ENCODE measurements around the gene SSTR4. TPM values are rescaled to one million over a fixed set of nuclear protein-coding genes. Genes with fewer than 3 reads are reported as not detected.

SSTR4 gene
- total and polyA plus RNA-seq, 2 donors (not counting 1 experiment from before 2014, with no cell fraction given): not detected

DNA sequence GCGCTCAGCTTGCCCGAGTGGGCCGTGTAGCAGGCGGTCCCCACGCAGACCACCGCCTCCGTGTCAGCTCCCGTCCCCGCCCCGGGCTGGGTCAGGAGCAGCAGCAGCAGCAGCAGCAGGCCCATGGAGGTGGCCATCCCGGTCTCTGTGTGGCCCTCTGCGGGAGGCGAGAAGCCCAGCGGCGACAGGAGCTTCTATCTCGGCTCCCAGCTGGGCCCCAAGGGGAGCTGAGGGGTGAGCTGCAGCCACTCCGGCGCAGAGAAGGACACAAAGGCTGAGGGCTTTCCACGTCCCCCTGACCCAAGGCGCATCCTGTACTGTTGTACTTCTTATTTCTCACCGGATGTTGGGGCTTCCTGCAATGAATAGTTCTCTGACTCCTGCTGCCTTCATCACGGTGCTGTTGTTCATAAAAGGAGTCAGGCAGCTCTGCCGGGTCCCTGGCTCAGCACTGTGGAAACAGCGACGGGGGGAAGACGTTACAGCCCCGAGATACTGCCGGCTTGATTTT is 51.0 kb downstream of the SSTR4 start, which contains the start of gene CD93:
Gene CD93, minus strand, starts transcription at position 269 of the 511 bp plus-strand sequence. Its CDS starts 132 bp downstream, at position 137.
- H3K4me1 ChIP-seq (ENCODE audit: control insufficient read depth, extremely low read depth, insufficient read depth, low read length): no peaks in the 10 kb centered on the region
- no peak within 1 kb of the TSS for H3K27ac ChIP-seq (ENCODE audit: insufficient read depth, low read length)
- H3K9me3 ChIP-seq (ENCODE audit: control insufficient read depth, insufficient read depth, low read depth, low read length): no peaks in the 10 kb centered on the region
- no peak within 1 kb of the TSS for H3K4me2 ChIP-seq (ENCODE audit: extremely low read depth, insufficient read depth, low read length)
- H4K20me1 ChIP-seq (ENCODE audit: control insufficient read depth, extremely low read depth, insufficient read depth, low read length): no peaks in the 10 kb centered on the region
- H3K4me3 ChIP-seq (replicated peaks in 1 of 4; ENCODE audit: control extremely low read depth in 1 of 4, insufficient read depth in 1 of 4, low read depth in 3 of 4, low read length in 4 of 4): no peak within 1 kb of the TSS
- no peaks in the 10 kb centered on the region for H3K79me2 ChIP-seq (ENCODE audit: control insufficient read depth, insufficient read depth, low read length)
- no peak for TF ChIP-seq EZH2 (IDR thresholded peaks at IDR 0.05; ENCODE audit: low read length, missing control alignments)
- TF ChIP-seq, protein P1, sequence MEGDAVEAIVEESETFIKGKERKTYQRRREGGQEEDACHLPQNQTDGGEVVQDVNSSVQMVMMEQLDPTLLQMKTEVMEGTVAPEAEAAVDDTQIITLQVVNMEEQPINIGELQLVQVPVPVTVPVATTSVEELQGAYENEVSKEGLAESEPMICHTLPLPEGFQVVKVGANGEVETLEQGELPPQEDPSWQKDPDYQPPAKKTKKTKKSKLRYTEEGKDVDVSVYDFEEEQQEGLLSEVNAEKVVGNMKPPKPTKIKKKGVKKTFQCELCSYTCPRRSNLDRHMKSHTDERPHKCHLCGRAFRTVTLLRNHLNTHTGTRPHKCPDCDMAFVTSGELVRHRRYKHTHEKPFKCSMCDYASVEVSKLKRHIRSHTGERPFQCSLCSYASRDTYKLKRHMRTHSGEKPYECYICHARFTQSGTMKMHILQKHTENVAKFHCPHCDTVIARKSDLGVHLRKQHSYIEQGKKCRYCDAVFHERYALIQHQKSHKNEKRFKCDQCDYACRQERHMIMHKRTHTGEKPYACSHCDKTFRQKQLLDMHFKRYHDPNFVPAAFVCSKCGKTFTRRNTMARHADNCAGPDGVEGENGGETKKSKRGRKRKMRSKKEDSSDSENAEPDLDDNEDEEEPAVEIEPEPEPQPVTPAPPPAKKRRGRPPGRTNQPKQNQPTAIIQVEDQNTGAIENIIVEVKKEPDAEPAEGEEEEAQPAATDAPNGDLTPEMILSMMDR (conservative IDR thresholded peaks at IDR 0.05 in 1 of 2, IDR thresholded peaks at IDR 0.05 in 1 of 2; ENCODE audit: low read depth in 1 of 2, low read length in 2 of 2): no peak
- H3K27me3 ChIP-seq (ENCODE audit: control insufficient read depth, insufficient read depth, low read length): no peaks in the 10 kb centered on the region
- peak in 1 of 2 donors; percentile 18 for DNase-seq (ENCODE audit: low read depth in 2 of 2)
- no peak within 1 kb of the TSS for H2AFZ ChIP-seq (ENCODE audit: low read length)
- H3K9ac ChIP-seq (ENCODE audit: insufficient read depth, low read length): no peak within 1 kb of the TSS
- no peaks in the 10 kb centered on the region for H3K36me3 ChIP-seq (ENCODE audit: control insufficient read depth, insufficient read depth, low read length)

DNA sequence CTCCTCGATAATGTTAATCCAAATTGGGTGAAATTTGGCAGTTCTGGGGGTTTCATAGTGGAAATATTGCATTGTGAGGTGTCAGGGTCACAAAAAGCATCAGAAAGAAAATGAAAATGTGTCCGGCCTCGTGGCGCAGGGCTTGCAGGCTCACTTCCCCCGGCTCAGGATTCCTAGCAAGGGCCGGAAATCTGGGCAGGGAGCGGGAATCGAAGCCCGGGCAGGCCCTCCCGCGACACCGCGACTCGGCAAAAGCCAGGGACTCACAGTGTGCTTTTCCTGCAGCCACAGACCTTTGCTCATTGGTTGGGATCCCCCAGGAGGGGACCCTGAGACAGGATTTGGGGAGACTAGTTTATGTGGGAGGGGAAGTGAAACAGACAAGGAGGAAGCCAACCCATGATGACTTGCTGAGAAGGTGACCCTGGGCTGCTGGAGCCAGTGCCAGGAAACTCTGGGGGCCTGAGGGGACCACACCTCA is 51.9 kb downstream of the SSTR4 start:
- Histone ChIP-seq H2AFZ (ENCODE audit: low read length) (no peak overlapping the region), H3K79me2 (ENCODE audit: control insufficient read depth, insufficient read depth, low read length) (no peaks in the 10 kb centered on the region), H3K4me1 (ENCODE audit: control insufficient read depth, extremely low read depth, insufficient read depth, low read length) (no peaks in the 10 kb centered on the region), H3K27ac (ENCODE audit: insufficient read depth, low read length) (no peak overlapping the region), H3K36me3 (ENCODE audit: control insufficient read depth, insufficient read depth, low read length) (no peaks in the 10 kb centered on the region), H3K27me3 (ENCODE audit: control insufficient read depth, insufficient read depth, low read length) (no peaks in the 10 kb centered on the region), H3K9ac (ENCODE audit: insufficient read depth, low read length) (no peak overlapping the region), H3K4me2 (ENCODE audit: extremely low read depth, insufficient read depth, low read length) (no peak overlapping the region), H3K9me3 (ENCODE audit: control insufficient read depth, insufficient read depth, low read depth, low read length) (no peaks in the 10 kb centered on the region), H4K20me1 (ENCODE audit: control insufficient read depth, extremely low read depth, insufficient read depth, low read length) (no peaks in the 10 kb centered on the region), H3K4me3 (replicated peaks in 1 of 4; ENCODE audit: control extremely low read depth in 1 of 4, insufficient read depth in 1 of 4, low read depth in 3 of 4, low read length in 4 of 4) (no peak overlapping the region)
- no peak for DNase-seq (ENCODE audit: low read depth in 2 of 2)
- TF ChIP-seq, protein P1 (conservative IDR thresholded peaks at IDR 0.05 in 1 of 2, IDR thresholded peaks at IDR 0.05 in 1 of 2; ENCODE audit: low read depth in 1 of 2, low read length in 2 of 2): no peak
- TF ChIP-seq EZH2 (IDR thresholded peaks at IDR 0.05; ENCODE audit: low read length, missing control alignments): no peak

DNA sequence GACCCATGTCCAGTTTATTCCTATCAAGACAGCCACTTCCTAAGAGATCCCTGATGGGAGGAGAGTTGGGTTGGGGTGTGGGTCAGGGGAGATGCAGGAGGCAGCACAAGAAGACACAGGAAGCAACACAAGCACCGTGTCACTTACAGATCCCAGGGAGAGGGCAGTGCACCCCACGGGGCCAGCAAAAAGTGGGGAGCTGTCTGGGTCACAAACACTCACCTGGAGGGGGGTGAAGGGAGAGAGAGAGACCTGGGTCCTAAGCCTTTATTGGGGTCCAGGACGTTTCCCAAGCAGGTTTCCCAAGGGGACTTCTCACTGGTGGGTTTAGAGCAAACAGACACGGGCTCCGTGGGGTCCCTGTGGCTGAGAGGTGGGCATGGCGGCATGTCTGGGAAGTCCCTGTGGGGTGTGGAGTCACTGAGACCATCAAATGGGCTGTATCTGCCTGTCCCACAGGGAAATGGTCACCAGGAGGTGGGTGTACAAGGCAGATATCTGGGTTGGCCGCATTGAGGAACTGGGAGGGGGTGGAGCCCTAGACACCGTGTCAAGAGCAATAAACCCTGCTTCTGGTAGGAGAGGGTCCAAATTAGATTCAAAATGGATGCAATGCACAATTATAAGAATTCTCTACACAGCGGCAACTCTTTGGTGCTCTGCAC is 52.6 kb downstream of the SSTR4 start:
- Histone ChIP-seq H3K4me3 (replicated peaks in 1 of 4; ENCODE audit: control extremely low read depth in 1 of 4, insufficient read depth in 1 of 4, low read depth in 3 of 4, low read length in 4 of 4) (no peak overlapping the region), H3K27me3 (ENCODE audit: control insufficient read depth, insufficient read depth, low read length) (no peaks in the 10 kb centered on the region), H4K20me1 (ENCODE audit: control insufficient read depth, extremely low read depth, insufficient read depth, low read length) (no peaks in the 10 kb centered on the region), H3K9me3 (ENCODE audit: control insufficient read depth, insufficient read depth, low read depth, low read length) (no peaks in the 10 kb centered on the region), H3K36me3 (ENCODE audit: control insufficient read depth, insufficient read depth, low read length) (no peaks in the 10 kb centered on the region), H3K27ac (ENCODE audit: insufficient read depth, low read length) (no peak overlapping the region), H3K4me1 (ENCODE audit: control insufficient read depth, extremely low read depth, insufficient read depth, low read length) (no peaks in the 10 kb centered on the region), H3K9ac (ENCODE audit: insufficient read depth, low read length) (no peak overlapping the region), H2AFZ (ENCODE audit: low read length) (no peak overlapping the region), H3K4me2 (ENCODE audit: extremely low read depth, insufficient read depth, low read length) (no peak overlapping the region), H3K79me2 (ENCODE audit: control insufficient read depth, insufficient read depth, low read length) (no peaks in the 10 kb centered on the region)
- no peak for DNase-seq (ENCODE audit: low read depth in 2 of 2)
- TF ChIP-seq EZH2 (IDR thresholded peaks at IDR 0.05; ENCODE audit: low read length, missing control alignments): no peak
- TF ChIP-seq, protein P1 (conservative IDR thresholded peaks at IDR 0.05 in 1 of 2, IDR thresholded peaks at IDR 0.05 in 1 of 2; ENCODE audit: low read depth in 1 of 2, low read length in 2 of 2): no peak

Other genes with a start within 250 kb of the SSTR4 start
- 1.5 and 8.4 TPM in 2 replicates for gene THBD, start 14.4 kb downstream of the SSTR4 start, total RNA-seq
- 0.99 and 4.9 TPM in 2 replicates for gene THBD, start 14.4 kb downstream of the SSTR4 start, polyA plus RNA-seq
- under 0.01 TPM in 1 of 2 replicates, not detected in the other for gene CD93, start 51.0 kb downstream of the SSTR4 start, total RNA-seq
- gene CD93, start 51.0 kb downstream of the SSTR4 start, polyA plus RNA-seq: 0.01 TPM in 1 of 2 replicates, not detected in the other